Uterine smooth muscle cell (primary cell): ENCODE measurements around the gene CD226. TPM values are rescaled to one million over a fixed set of nuclear protein-coding genes. Genes with fewer than 3 reads are reported as not detected.

Source experiments
- total RNA-seq: library from RNA; depleted of rRNA; stranded (reverse); fragments of >200 nt; gene quantifications from 2 replicates; pipeline ENCODE4 v1.2.3, GENCODE V29; 2014

The CD226 gene
- 0.44 and 0.50 TPM in 2 replicates for total RNA-seq

DNA sequence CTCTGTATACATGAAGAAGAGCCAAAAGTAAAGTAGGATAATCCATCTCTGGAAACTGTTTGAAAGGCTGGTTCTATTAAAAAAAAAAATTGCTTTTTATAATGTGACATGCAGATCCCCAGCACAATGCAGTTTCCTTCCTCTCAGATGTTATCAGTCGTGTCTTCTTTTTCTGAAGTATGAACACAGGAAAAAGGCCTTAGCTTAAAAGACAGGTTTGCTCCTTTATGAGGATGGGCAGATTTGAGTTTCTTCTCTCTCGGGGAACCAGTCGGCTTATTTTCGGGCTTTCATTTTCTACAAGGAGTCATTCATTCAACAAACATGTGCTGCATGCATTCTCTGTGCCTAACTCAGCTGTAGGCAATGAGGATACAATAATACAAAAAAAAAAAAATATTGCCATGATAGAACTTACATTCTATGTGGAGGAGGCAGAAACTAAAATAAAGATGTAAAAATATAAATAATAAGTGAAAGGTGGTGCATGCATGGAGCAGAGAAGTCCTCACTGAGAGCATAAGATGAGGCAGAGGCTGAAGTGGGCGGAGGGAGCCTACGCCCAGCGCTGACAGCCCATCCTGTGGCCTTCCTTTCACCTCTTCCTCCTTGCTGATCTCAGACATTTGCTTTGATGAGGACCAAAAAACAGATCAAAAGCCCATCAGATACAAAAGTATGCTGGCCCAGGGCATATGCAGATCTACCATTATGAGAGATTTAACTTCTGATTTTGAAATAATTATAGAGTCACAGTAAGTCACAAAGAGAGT, at the start of gene CD226:
Gene CD226, minus strand, starts transcription at position 513 of the 773 bp plus-strand sequence. Its CDS starts 467 bp downstream, at position 46.

